ENCODE measurements around the gene TM7SF2. TPM values are rescaled to one million over a fixed set of nuclear protein-coding genes. Genes with fewer than 3 reads are reported as not detected.
"Not testable (repeated sequence)": the region's sequence is repeated elsewhere in the genome, so short reads cannot be mapped to it uniquely, and the experiment has no call there.

Gene TM7SF2
- total RNA-seq, 1 experiment from 2014 or later = 44.2 TPM

- no peaks in the 10 kb centered on the region for H3K79me2 ChIP-seq (ENCODE audit: low read length)
- intact Hi-C loops (cut with micrococcal nuclease) = no loop called here
- DNase-seq (no peak), ATAC-seq (no peak)
- H3K27me3 ChIP-seq (ENCODE audit: low read length) = 0 out of 2 replicates have a peak, but pooled peaks cover 3% of the 10 kb centered on the region
- H2AFZ ChIP-seq (ENCODE audit: low read length) = no peak overlapping the region
- no peaks in the 10 kb centered on the region for H3K4me1 ChIP-seq (ENCODE audit: insufficient read depth, low read length)
- H3F3A ChIP-seq (ENCODE audit: low read length, unreplicated experiment) = no peaks in the 10 kb centered on the region
- H4K20me1 ChIP-seq (ENCODE audit: low read length) = no peaks in the 10 kb centered on the region
- BruUV-seq (replicated peaks) = no TSS peak
- ChIA-PET POLR2A (ENCODE audit: unreplicated experiment) (no interaction called here), CTCF (no interaction called here)
- H3K36me3 ChIP-seq (ENCODE audit: low read depth, low read length) = no peaks in the 10 kb centered on the region
- no peak overlapping the region for H3K4me2 ChIP-seq (ENCODE audit: low read length)
- no peaks in the 10 kb centered on the region for H3K9me3 ChIP-seq (ENCODE audit: low read length)
- H3K4me3 ChIP-seq (ENCODE audit: low read length) = no peak overlapping the region
- H3K9me2 ChIP-seq (replicated peaks; ENCODE audit: low read length) = no peaks in the 10 kb centered on the region
- H3K27ac ChIP-seq (ENCODE audit: low read length) = no peak overlapping the region
- no peak for TF ChIP-seq EZH2phosphoT487 (IDR thresholded peaks at IDR 0.05; ENCODE audit: borderline replicate concordance, low read length)
- no peak for TF ChIP-seq EZH2 (IDR thresholded peaks at IDR 0.05; ENCODE audit: low read length, unreplicated experiment)
- TF ChIP-seq CTCF (conservative IDR thresholded peaks at IDR 0.05; ENCODE audit: low read depth, low read length) = no peak
- H3K9ac ChIP-seq (ENCODE audit: low read length) = no peak overlapping the region
These were observed 30.3 kb downstream of the TM7SF2 start for GRCh38 chr11:65141896-65142494.

GRCh38 chr11:65147352-65148075 is 35.8 kb downstream of the TM7SF2 start:
- CTCF ChIA-PET = no interaction called here
- POLR2A ChIA-PET (ENCODE audit: unreplicated experiment) = interaction anchor here (0.5 to 0.7 kb wide), 2 partner anchors 49 to 317 kb away, joined by 3 to 4 read pairs; no protein-coding TSS in a partner anchor
- Histone ChIP-seq H3K79me2 (ENCODE audit: low read length) (no peaks in the 10 kb centered on the region), H2AFZ (ENCODE audit: low read length) (no peak overlapping the region), H4K20me1 (ENCODE audit: low read length) (no peaks in the 10 kb centered on the region), H3F3A (ENCODE audit: low read length, unreplicated experiment) (no peaks in the 10 kb centered on the region), H3K4me3 (ENCODE audit: low read length) (no peak overlapping the region), H3K9me3 (ENCODE audit: low read length) (no peaks in the 10 kb centered on the region), H3K4me1 (ENCODE audit: insufficient read depth, low read length) (peaks cover 18% of the 10 kb centered on the region), H3K9ac (ENCODE audit: low read length) (no peak overlapping the region), H3K27ac (ENCODE audit: low read length) (no peak overlapping the region), H3K27me3 (ENCODE audit: low read length) (no peaks in the 10 kb centered on the region), H3K4me2 (ENCODE audit: low read length) (no peak overlapping the region), H3K36me3 (ENCODE audit: low read depth, low read length) (no peaks in the 10 kb centered on the region), H3K9me2 (replicated peaks; ENCODE audit: low read length) (no peaks in the 10 kb centered on the region)
- TF ChIP-seq EZH2 (IDR thresholded peaks at IDR 0.05; ENCODE audit: low read length, unreplicated experiment) = no peak
- BruUV-seq (replicated peaks) = no TSS peak
- intact Hi-C loops (cut with micrococcal nuclease) = no loop called here
- ATAC-seq (no peak), DNase-seq (no peak)

- Histone ChIP-seq H3K27ac (ENCODE audit: low read length) (no peak overlapping the region), H4K20me1 (ENCODE audit: low read length) (no peaks in the 10 kb centered on the region), H3K27me3 (ENCODE audit: low read length) (no peaks in the 10 kb centered on the region), H3K4me2 (ENCODE audit: low read length) (no peak overlapping the region), H3K9me3 (ENCODE audit: low read length) (no peaks in the 10 kb centered on the region), H3K9ac (ENCODE audit: low read length) (no peak overlapping the region), H3K36me3 (ENCODE audit: low read depth, low read length) (no peaks in the 10 kb centered on the region), H2AFZ (ENCODE audit: low read length) (no peak overlapping the region), H3K9me2 (replicated peaks; ENCODE audit: low read length) (no peaks in the 10 kb centered on the region), H3K79me2 (ENCODE audit: low read length) (no peaks in the 10 kb centered on the region), H3F3A (ENCODE audit: low read length, unreplicated experiment) (no peaks in the 10 kb centered on the region), H3K4me1 (ENCODE audit: insufficient read depth, low read length) (peaks cover 18% of the 10 kb centered on the region), H3K4me3 (ENCODE audit: low read length) (no peak overlapping the region)
- CTCF ChIA-PET = no interaction called here
- DNase-seq (no peak), ATAC-seq (no peak)
- POLR2A ChIA-PET (ENCODE audit: unreplicated experiment) = no interaction called here
- no peak for TF ChIP-seq EZH2 (IDR thresholded peaks at IDR 0.05; ENCODE audit: low read length, unreplicated experiment)
- TF ChIP-seq CTCF (conservative IDR thresholded peaks at IDR 0.05; ENCODE audit: low read depth, low read length) = no peak
- TF ChIP-seq EZH2phosphoT487 (IDR thresholded peaks at IDR 0.05; ENCODE audit: borderline replicate concordance, low read length) = no peak
- BruUV-seq (replicated peaks) = no TSS peak
- intact Hi-C loops (cut with micrococcal nuclease) = no loop called here
These were observed 37.0 kb downstream of the TM7SF2 start for GRCh38 chr11:65148657-65149056.

GRCh38 chr11:65150131-65150508 is 38.4 kb downstream of the TM7SF2 start:
- CTCF ChIA-PET; H3K27me3 ChIP-seq (ENCODE audit: low read length); H3F3A ChIP-seq (ENCODE audit: low read length, unreplicated experiment); H3K9ac ChIP-seq (ENCODE audit: low read length); H3K9me2 ChIP-seq (replicated peaks; ENCODE audit: low read length); ATAC-seq; intact Hi-C loops (cut with micrococcal nuclease); DNase-seq; H3K4me3 ChIP-seq (ENCODE audit: low read length); H3K9me3 ChIP-seq (ENCODE audit: low read length); H3K36me3 ChIP-seq (ENCODE audit: low read depth, low read length); H4K20me1 ChIP-seq (ENCODE audit: low read length); BruUV-seq (replicated peaks); H3K79me2 ChIP-seq (ENCODE audit: low read length); POLR2A ChIA-PET (ENCODE audit: unreplicated experiment): not testable (repeated sequence)
- peak overlapping the region; percentile 74 for H3K4me2 ChIP-seq (ENCODE audit: low read length)
- peak overlapping the region; percentile 29 for H3K27ac ChIP-seq (ENCODE audit: low read length)
- peaks cover 18% of the 10 kb centered on the region for H3K4me1 ChIP-seq (ENCODE audit: insufficient read depth, low read length)
- H2AFZ ChIP-seq (ENCODE audit: low read length) = 0 out of 2 replicates have a peak overlapping the region, but pooled peaks have one; percentile 63
